Activated CD4-positive, alpha-beta T cell treated with anti-CD3 and anti-CD28 coated beads for 4 hours (primary cell): ENCODE measurements around the gene NME5.
"Not testable (repeated sequence)": the region's sequence is repeated elsewhere in the genome, so short reads cannot be mapped to it uniquely, and the experiment has no call there.

ENCODE experiments used
- DNase-seq, 2 donors: peaks; one replicate each; pipeline ENCODE4 v3.0.0-alpha.2; 2020

The NME5 gene

DNA sequence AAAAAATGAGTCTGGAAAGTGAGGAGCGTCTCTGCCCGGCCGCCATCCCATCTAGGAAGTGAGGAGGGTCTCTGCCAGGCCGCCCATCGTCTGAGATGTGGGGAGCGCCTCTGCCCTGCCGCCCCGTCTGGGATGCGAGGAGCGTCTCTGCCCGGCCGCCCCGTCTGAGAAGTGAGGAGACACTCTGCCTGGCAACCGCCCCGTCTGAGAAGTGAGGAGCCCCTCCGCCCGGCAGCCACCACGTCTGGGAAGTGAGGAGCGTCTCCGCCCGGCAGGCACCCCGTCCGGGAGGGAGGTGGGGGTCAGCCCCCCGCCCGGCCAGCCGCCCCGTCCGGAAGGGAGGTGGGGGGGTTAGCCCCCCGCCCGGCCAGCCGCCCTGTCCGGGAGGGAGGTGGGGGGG is 69.2 kb downstream of the NME5 start:
- not testable (repeated sequence) for DNase-seq

GRCh38 chr5:138068742-138069600 is 70.3 kb downstream of the NME5 start:
- peak; percentile 67 to 78 for DNase-seq

DNA sequence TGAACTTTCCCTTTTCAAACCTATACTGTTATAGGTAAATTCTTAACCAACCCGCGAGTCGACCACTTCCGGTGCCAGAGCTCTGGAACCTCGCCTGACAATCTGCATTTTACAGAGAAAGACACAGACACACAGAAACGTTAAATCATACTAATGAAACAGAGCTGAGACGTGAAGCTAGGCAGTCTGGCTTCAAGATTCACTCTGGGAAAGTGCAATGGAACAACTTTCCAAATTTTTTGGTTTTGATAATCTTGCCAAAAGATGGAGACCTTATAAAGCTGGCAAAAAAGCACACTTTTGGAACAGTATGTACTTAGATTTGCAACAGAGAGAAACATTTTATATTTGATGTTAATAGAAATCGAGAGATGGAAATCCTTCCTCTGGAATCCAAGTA is 71.3 kb downstream of the NME5 start:
- DNase-seq: no peak
